Astrocyte of the spinal cord (primary cell): ENCODE data around the gene NCF2.
A peak's percentile ranks its signal among the peaks of the same experiment; 100 is the strongest.

Source experiments
- DNase-seq: peaks from one replicate; pipeline ENCODE4 v3.0.0; 2011; ENCODE audit warnings: low read depth, low spot score
- H3K4me3 ChIP-seq: 2 replicates; pipeline ENCODE4 v1.5.1; 2011; ENCODE audit warnings: low read depth, mild to moderate bottlenecking, low read length, moderate library complexity
- CTCF ChIP-seq: IDR thresholded peaks from 2 replicates; pipeline ENCODE4 v1.5.1; 2012; ENCODE audit warnings: low read depth, mild to moderate bottlenecking, low read length, inconsistent platforms
- in situ Hi-C: cut with HindIII; loops from 2 replicates; pipeline ENCODE4 v1.10.0; 2017; ENCODE audit warnings: low sequenced_read_pairs

NCF2 gene

GRCh38 chr1:183544598-183545297, 45.5 kb downstream of the NCF2 start:
- no peak for DNase-seq
- H3K4me3 ChIP-seq, result no peak overlapping the region
- in situ Hi-C loops, result no loop called here
- TF ChIP-seq CTCF, result no peak

- no peak overlapping the region for H3K4me3 ChIP-seq
- in situ Hi-C loops, result no loop called here
- peak; percentile 70 for DNase-seq
- TF ChIP-seq CTCF, result peak; percentile 79
These were observed 46.5 kb downstream of the NCF2 start for GRCh38 chr1:183543619-183544204.

DNA sequence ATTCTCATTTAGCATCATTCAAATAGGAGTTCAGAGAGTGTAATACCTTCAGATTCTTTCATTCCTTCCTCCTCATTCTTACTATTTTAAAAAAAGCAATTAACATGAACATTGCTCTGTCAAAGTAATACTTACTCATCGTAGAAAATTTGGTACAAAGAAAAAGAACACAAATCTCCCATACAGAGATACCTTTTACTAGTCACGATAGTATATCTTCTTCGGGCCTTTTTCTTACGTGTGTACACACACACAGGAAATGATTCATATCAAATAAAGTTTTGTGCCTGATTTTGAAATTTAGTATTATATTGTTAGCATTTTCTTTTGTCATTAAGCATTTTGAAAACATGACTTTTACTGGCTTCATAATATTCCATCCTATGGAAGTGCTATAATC, 52.9 kb downstream of the NCF2 start:
- TF ChIP-seq CTCF, result no peak
- in situ Hi-C loops, result no loop called here
- DNase-seq, result no peak
- H3K4me3 ChIP-seq, result no peak overlapping the region

GRCh38 chr1:183533617-183534174, 56.6 kb downstream of the NCF2 start:
- DNase-seq, result no peak
- in situ Hi-C loops, result no loop called here
- TF ChIP-seq CTCF, result no peak
- H3K4me3 ChIP-seq, result no peak overlapping the region

DNA sequence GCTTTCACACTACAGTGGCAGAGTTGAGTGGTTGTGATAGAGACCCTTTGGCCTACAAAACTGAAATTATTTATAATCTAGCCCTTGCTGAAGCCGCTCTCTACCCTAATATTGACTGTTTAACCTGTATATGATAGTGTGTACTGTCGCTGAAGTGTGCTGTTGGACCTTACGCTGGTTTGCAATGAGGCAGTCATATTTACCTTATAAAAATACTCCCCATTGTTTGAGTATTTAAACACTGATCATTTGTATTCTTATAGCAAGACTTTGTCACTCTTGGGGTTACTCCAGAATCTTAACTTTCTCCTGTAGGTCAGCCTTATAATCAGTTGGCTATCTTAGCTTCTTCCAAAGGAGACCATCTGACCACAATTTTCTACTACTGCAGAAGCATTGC, 61.7 kb downstream of the NCF2 start:
- in situ Hi-C loops, result no loop called here
- H3K4me3 ChIP-seq, result no peak overlapping the region
- no peak for DNase-seq
- TF ChIP-seq CTCF, result no peak

- in situ Hi-C loops, result no loop called here
- no peak for DNase-seq
- no peak overlapping the region for H3K4me3 ChIP-seq
- TF ChIP-seq CTCF, result no peak
These were observed 68.2 kb downstream of the NCF2 start for GRCh38 chr1:183522104-183522503.
